Neural cell (in vitro differentiated cells): Measurements from ENCODE around the gene PKIB. TPM values are rescaled to one million over a fixed set of nuclear protein-coding genes. Genes with fewer than 3 reads are reported as not detected.

ENCODE experiments used
- H2AFZ ChIP-seq: fragments of 200-600, 300-800 bp; sonication (generic), shearing (Covaris generic); 2 replicates; pipeline ENCODE4 v1.6.0; 2014; ENCODE audit warnings: low read depth, mild to moderate bottlenecking, antibody characterized with exemption, low read length, moderate library complexity
- H3F3A ChIP-seq: fragments of 200-600 bp; shearing (Covaris generic); 2 replicates; pipeline ENCODE4 v1.6.1; 2016; ENCODE audit warnings: mild to moderate bottlenecking, moderate library complexity, mixed read lengths, antibody characterized with exemption, low read length; ENCODE audit not compliant: insufficient read depth, poor library complexity, severe bottlenecking
- H3K27ac ChIP-seq: fragments of 200-600, 300-800 bp; sonication (generic), shearing (Covaris generic); 2 replicates; pipeline ENCODE4 v1.5.1; 2014; ENCODE audit warnings: mild to moderate bottlenecking, low read length, moderate library complexity
- H3K27me3 ChIP-seq: fragments of 300-800, 200-600 bp; sonication (generic), shearing (Covaris generic); 2 replicates; pipeline ENCODE4 v1.6.0; 2014; ENCODE audit warnings: mild to moderate bottlenecking, low read depth, low read length, moderate library complexity; ENCODE audit not compliant: insufficient read depth
- H3K36me3 ChIP-seq: fragments of 300-800, 200-600 bp; sonication (generic), shearing (Covaris generic); 2 replicates; pipeline ENCODE4 v1.5.1; 2014; ENCODE audit warnings: mild to moderate bottlenecking, antibody characterized with exemption, low read length, moderate library complexity; ENCODE audit not compliant: insufficient read depth
- H3K4me2 ChIP-seq: fragments of 300-800, 200-600 bp; sonication (generic), shearing (Covaris generic); 2 replicates; pipeline ENCODE4 v1.6.0; 2014; ENCODE audit warnings: mild to moderate bottlenecking, low read length
- H3K4me3 ChIP-seq: fragments of 300-800, 200-600 bp; sonication (generic), shearing (Covaris generic); 2 replicates; pipeline ENCODE4 v1.5.1; 2014; ENCODE audit warnings: mild to moderate bottlenecking, low read length, moderate library complexity
- H3K79me2 ChIP-seq: fragments of 200-600 bp; shearing (Covaris generic); replicated peaks from 2 replicates; pipeline ENCODE4 v1.6.0; 2014; ENCODE audit warnings: mild to moderate bottlenecking, low read length, moderate library complexity; ENCODE audit not compliant: insufficient read depth
- H3K9ac ChIP-seq: fragments of 300-800, 200-600 bp; sonication (generic), shearing (Covaris generic); 2 replicates; pipeline ENCODE4 v1.6.1; 2016; ENCODE audit warnings: mild to moderate bottlenecking, low read length, mixed read lengths
- H3K9me2 ChIP-seq: fragments of 200-600 bp; shearing (Covaris generic); 2 replicates; pipeline ENCODE4 v1.6.1; 2016; ENCODE audit warnings: mild to moderate bottlenecking, low read length, mixed read lengths; ENCODE audit not compliant: insufficient read depth
- H3K9me3 ChIP-seq: fragments of 200-600, 300-800 bp; sonication (generic), shearing (Covaris generic); 2 replicates; pipeline ENCODE4 v1.6.1; 2016; ENCODE audit warnings: mild to moderate bottlenecking, mixed run types, low read length, moderate library complexity, mixed read lengths
- H4K20me1 ChIP-seq: fragments of 200-600 bp; shearing (Covaris generic); 2 replicates; pipeline ENCODE4 v1.6.1; 2016; ENCODE audit warnings: mild to moderate bottlenecking, mixed run types; ENCODE audit not compliant: insufficient read depth
- CTCF ChIP-seq: fragments of 450-650 bp; IDR thresholded peaks from 2 replicates; pipeline ENCODE4 v1.5.1; 2014; ENCODE audit warnings: antibody characterized with exemption, mild to moderate bottlenecking, moderate library complexity; ENCODE audit not compliant: poor library complexity, severe bottlenecking
- EP300 ChIP-seq: fragments of 450-650 bp; conservative IDR thresholded peaks from 2 replicates; pipeline ENCODE4 v1.6.1; 2014; ENCODE audit warnings: antibody characterized with exemption, mild to moderate bottlenecking, moderate library complexity; ENCODE audit not compliant: poor library complexity, severe bottlenecking
- EZH2 ChIP-seq: fragments of 200-600, 300-800 bp; shearing (Covaris generic), sonication (generic); IDR thresholded peaks from 2 replicates; pipeline ENCODE4 v1.6.1; 2014; ENCODE audit warnings: antibody characterized with exemption, low read length, borderline replicate concordance, mild to moderate bottlenecking; ENCODE audit not compliant: insufficient read depth, poor library complexity, severe bottlenecking
- MXI1 ChIP-seq: fragments of 450-650 bp; conservative IDR thresholded peaks from 2 replicates; pipeline ENCODE4 v1.6.1; 2014; ENCODE audit warnings: antibody characterized with exemption, mild to moderate bottlenecking; ENCODE audit not compliant: poor library complexity, severe bottlenecking
- POLR2AphosphoS5 ChIP-seq: IDR thresholded peaks from 2 replicates; pipeline ENCODE4 v1.6.1; 2012
- RAD21 ChIP-seq: fragments of 450-650 bp; conservative IDR thresholded peaks from 2 replicates; pipeline ENCODE4 v1.6.1; 2014; ENCODE audit warnings: antibody characterized with exemption, mild to moderate bottlenecking, moderate library complexity
- REST ChIP-seq: IDR thresholded peaks from 2 replicates; pipeline ENCODE4 v1.6.1; 2012; ENCODE audit warnings: borderline replicate concordance
- SMC3 ChIP-seq: fragments of 450-650 bp; conservative IDR thresholded peaks from 2 replicates; pipeline ENCODE4 v1.6.1; 2014; ENCODE audit warnings: antibody characterized with exemption, mild to moderate bottlenecking, moderate library complexity; ENCODE audit not compliant: poor library complexity
- TAF1 ChIP-seq: IDR thresholded peaks from 2 replicates; pipeline ENCODE4 v1.6.1; 2012; ENCODE audit warnings: low read depth
- polyA plus RNA-seq: library from polyadenylated mRNA; depleted of rRNA; stranded (reverse); fragments of >200 nt; gene quantifications from 2 replicates; pipeline ENCODE4 v1.2.3, GENCODE V29; 2014

The PKIB gene
- polyA plus RNA-seq, 1 donor from 2014 or later, result 22.8 TPM

GRCh38 chr6:122612838-122613237 lies 2.6 kb downstream of the PKIB start:
- Histone ChIP-seq H4K20me1 (no peaks in the 10 kb centered on the region), H2AFZ (no peak overlapping the region), H3K9me2 (no peaks in the 10 kb centered on the region), H3K4me3 (no peak overlapping the region), H3K27ac (no peak overlapping the region), H3K9ac (no peak overlapping the region), H3F3A (no peaks in the 10 kb centered on the region), H3K27me3 (peaks cover 35% of the 10 kb centered on the region), H3K4me2 (no peak overlapping the region), H3K79me2 (no peaks in the 10 kb centered on the region), H3K36me3 (no peaks in the 10 kb centered on the region), H3K9me3 (no peaks in the 10 kb centered on the region)
- TF ChIP-seq SMC3 (no peak), RAD21 (no peak), TAF1 (no peak), EP300 (no peak), REST (no peak), EZH2 (no peak), MXI1 (no peak), POLR2AphosphoS5 (no peak), CTCF (no peak)

GRCh38 chr6:122614303-122614702 lies 4.1 kb downstream of the PKIB start:
- H3K79me2 ChIP-seq, result no peaks in the 10 kb centered on the region
- no peaks in the 10 kb centered on the region for H3K9me3 ChIP-seq

More at GRCh38 chr6:122614303-122614702, 4.1 kb downstream of the PKIB start:
- Histone ChIP-seq H3K4me3 (no peak overlapping the region), H3K27me3 (peaks cover 32% of the 10 kb centered on the region), H3K36me3 (no peaks in the 10 kb centered on the region), H4K20me1 (no peaks in the 10 kb centered on the region), H3K9me2 (no peaks in the 10 kb centered on the region), H2AFZ (no peak overlapping the region), H3K4me2 (no peak overlapping the region), H3K9ac (no peak overlapping the region), H3K27ac (no peak overlapping the region), H3F3A (no peaks in the 10 kb centered on the region)
- TF ChIP-seq TAF1, result no peak
- no peak for TF ChIP-seq POLR2AphosphoS5
- TF ChIP-seq SMC3, result no peak
- no peak for TF ChIP-seq REST
- no peak for TF ChIP-seq MXI1
- TF ChIP-seq EZH2, result no peak
- TF ChIP-seq CTCF, result no peak
- no peak for TF ChIP-seq EP300
- no peak for TF ChIP-seq RAD21
